ENCODE results near the gene TMEM138.

The TMEM138 gene

GRCh38 chr11:61339490-61339878, 22.7 kb upstream of the TMEM138 start:
- DNase-seq: no peak
- intact Hi-C loops (cut with DNase I): loop anchor here (10.0 kb wide), 1 partner anchor 95 kb away; the partner anchor contains the start of gene SDHAF2

GRCh38 chr11:61340979-61341378, 21.2 kb upstream of the TMEM138 start:
- intact Hi-C loops (cut with DNase I): no loop called here
- DNase-seq: no peak

- intact Hi-C loops (cut with DNase I): no loop called here
Observed at GRCh38 chr11:61341706-61342105, 20.5 kb upstream of the TMEM138 start.

GRCh38 chr11:61342207-61342803, 19.9 kb upstream of the TMEM138 start:
- intact Hi-C loops (cut with DNase I): no loop called here
- no peak for DNase-seq

More at GRCh38 chr11:61341706-61342105, 20.5 kb upstream of the TMEM138 start:
- no peak for DNase-seq

- intact Hi-C loops (cut with DNase I): no loop called here
- DNase-seq: no peak
Observed at GRCh38 chr11:61343792-61344745, 18.1 kb upstream of the TMEM138 start.

GRCh38 chr11:61345170-61345610, 17.0 kb upstream of the TMEM138 start:
- intact Hi-C loops (cut with DNase I): no loop called here
- peak in 2 of 10 donors; percentile 11 to 90 for DNase-seq

GRCh38 chr11:61345954-61346843, 16.0 kb upstream of the TMEM138 start:
- intact Hi-C loops (cut with DNase I): no loop called here
- DNase-seq: no peak

- intact Hi-C loops (cut with DNase I): no loop called here
- DNase-seq: peak in 1 of 10 donors; percentile 56
Observed at GRCh38 chr11:61347916-61348461, 14.2 kb upstream of the TMEM138 start.

- intact Hi-C loops (cut with DNase I): no loop called here
- DNase-seq: peak in 1 of 10 donors; percentile 29
Observed at GRCh38 chr11:61349189-61349751, 12.9 kb upstream of the TMEM138 start.

GRCh38 chr11:61349916-61350315, 12.3 kb upstream of the TMEM138 start:
- intact Hi-C loops (cut with DNase I): no loop called here
- DNase-seq: no peak

- DNase-seq: peak in 1 of 10 donors; percentile 52
- intact Hi-C loops (cut with DNase I): no loop called here
Observed at GRCh38 chr11:61350336-61350735, 11.8 kb upstream of the TMEM138 start.

GRCh38 chr11:61350803-61351202, 11.4 kb upstream of the TMEM138 start:
- intact Hi-C loops (cut with DNase I): no loop called here
- peak in 1 of 10 donors; percentile 26 for DNase-seq

- no peak for DNase-seq
- intact Hi-C loops (cut with DNase I): no loop called here
Observed at GRCh38 chr11:61352038-61352437, 10.1 kb upstream of the TMEM138 start.

- intact Hi-C loops (cut with DNase I): no loop called here
- DNase-seq: peak in 1 of 10 donors; percentile 38
Observed at GRCh38 chr11:61353131-61354067, 8.8 kb upstream of the TMEM138 start.

- intact Hi-C loops (cut with DNase I): no loop called here
- DNase-seq: peak in 1 of 10 donors; percentile 3
Observed at GRCh38 chr11:61354208-61354607, 8.0 kb upstream of the TMEM138 start.

GRCh38 chr11:61356706-61357105, 5.5 kb upstream of the TMEM138 start:
- intact Hi-C loops (cut with DNase I): no loop called here
- DNase-seq: peak in 2 of 10 donors; percentile 18 to 67

- intact Hi-C loops (cut with DNase I): no loop called here
- DNase-seq: peak in 2 of 10 donors; percentile 32 to 84
Observed at GRCh38 chr11:61357233-61357893, 4.8 kb upstream of the TMEM138 start.

- DNase-seq: peak in 2 of 10 donors; percentile 37 to 39
- intact Hi-C loops (cut with DNase I): no loop called here
Observed at GRCh38 chr11:61357894-61358239, 4.3 kb upstream of the TMEM138 start.

All from posterior cingulate gyrus (tissue), 11 donors.